ENCODE data around the gene SDF4. TPM values are rescaled to one million over a fixed set of nuclear protein-coding genes. Genes with fewer than 3 reads are reported as not detected.
A peak's percentile ranks its signal among the peaks of the same experiment; 100 is the strongest.

The SDF4 gene
- polyA plus RNA-seq, 3 donors from 2014 or later = 157 to 240 (median 194) TPM

- Mint-ChIP-seq H3K4me1 (peaks cover 37 to 44% of the 10 kb centered on the region in 2 donors), H3K27ac (no peak overlapping the region), H3K4me3 (no peak overlapping the region), H3K36me3 (peaks cover 0 to 14% (median 0%) of the 10 kb centered on the region in 3 donors), H3K9me3 (no peaks in the 10 kb centered on the region), H3K27me3 (ENCODE audit: low read depth in 3 of 3) (peaks cover 0 to 6% (median 3%) of the 10 kb centered on the region in 3 donors)
- no peak for DNase-seq
Measured at GRCh38 chr1:1267488-1268283, 35.9 kb upstream of the SDF4 start.

GRCh38 chr1:1264868-1265272, 33.1 kb upstream of the SDF4 start:
- peak in 1 of 3 donors; percentile 15 for DNase-seq
- Mint-ChIP-seq H3K4me3 (no peak overlapping the region), H3K4me1 (peaks cover 23 to 30% of the 10 kb centered on the region in 2 donors), H3K36me3 (peaks cover 0 to 17% (median 6%) of the 10 kb centered on the region in 3 donors), H3K9me3 (no peaks in the 10 kb centered on the region), H3K27me3 (ENCODE audit: low read depth in 3 of 3) (peaks cover 0 to 4% (median 2%) of the 10 kb centered on the region in 3 donors), H3K27ac (no peak overlapping the region)

GRCh38 chr1:1264026-1264425, 32.2 kb upstream of the SDF4 start:
- H3K4me1 Mint-ChIP-seq = peaks cover 21 to 28% of the 10 kb centered on the region in 2 donors
- no peak overlapping the region for H3K4me3 Mint-ChIP-seq
- H3K36me3 Mint-ChIP-seq = peaks cover 0 to 19% (median 6%) of the 10 kb centered on the region in 3 donors
- H3K9me3 Mint-ChIP-seq = no peaks in the 10 kb centered on the region
- peaks cover 0 to 4% (median 2%) of the 10 kb centered on the region in 3 donors for H3K27me3 Mint-ChIP-seq (ENCODE audit: low read depth in 3 of 3)
- no peak overlapping the region for H3K27ac Mint-ChIP-seq
- DNase-seq = no peak

GRCh38 chr1:1262758-1263157, 31.0 kb upstream of the SDF4 start:
- Mint-ChIP-seq H3K4me1 (peaks cover 16 to 22% of the 10 kb centered on the region in 2 donors), H3K27me3 (ENCODE audit: low read depth in 3 of 3) (peaks cover 0 to 4% (median 2%) of the 10 kb centered on the region in 3 donors), H3K9me3 (no peaks in the 10 kb centered on the region), H3K27ac (no peak overlapping the region), H3K4me3 (no peak overlapping the region), H3K36me3 (peaks cover 0 to 19% (median 6%) of the 10 kb centered on the region in 3 donors)
- DNase-seq = no peak

- peaks cover 0 to 19% (median 6%) of the 10 kb centered on the region in 3 donors for H3K36me3 Mint-ChIP-seq
- H3K27me3 Mint-ChIP-seq (ENCODE audit: low read depth in 3 of 3) = peaks cover 0 to 4% (median 2%) of the 10 kb centered on the region in 3 donors
- peaks cover 16 to 19% of the 10 kb centered on the region in 2 donors for H3K4me1 Mint-ChIP-seq
- H3K4me3 Mint-ChIP-seq = no peak overlapping the region
- H3K9me3 Mint-ChIP-seq = no peaks in the 10 kb centered on the region
- DNase-seq = no peak
- no peak overlapping the region for H3K27ac Mint-ChIP-seq
Measured at GRCh38 chr1:1262071-1262470, 30.3 kb upstream of the SDF4 start.

GRCh38 chr1:1260843-1261560, 29.2 kb upstream of the SDF4 start:
- H3K4me1 Mint-ChIP-seq = peaks cover 16 to 18% of the 10 kb centered on the region in 2 donors
- peaks cover 0 to 19% (median 6%) of the 10 kb centered on the region in 3 donors for H3K36me3 Mint-ChIP-seq
- H3K27ac Mint-ChIP-seq = peak overlapping the region in 4 of 6 donors; percentile 4 to 75 (median 72)
- H3K9me3 Mint-ChIP-seq = no peaks in the 10 kb centered on the region
- peaks cover 0 to 4% (median 2%) of the 10 kb centered on the region in 3 donors for H3K27me3 Mint-ChIP-seq (ENCODE audit: low read depth in 3 of 3)
- no peak for DNase-seq
- H3K4me3 Mint-ChIP-seq = peak overlapping the region in 3 of 5 donors; percentile 30 to 61 (median 38)

GRCh38 chr1:1259951-1260600, 28.3 kb upstream of the SDF4 start:
- H3K4me3 Mint-ChIP-seq = no peak overlapping the region
- H3K36me3 Mint-ChIP-seq = peaks cover 0 to 15% (median 6%) of the 10 kb centered on the region in 3 donors
- no peaks in the 10 kb centered on the region for H3K9me3 Mint-ChIP-seq
- H3K4me1 Mint-ChIP-seq = peaks cover 14 to 16% of the 10 kb centered on the region in 2 donors
- DNase-seq = no peak
- peak overlapping the region in 2 of 6 donors; percentile 3 to 22 for H3K27ac Mint-ChIP-seq
- peaks cover 0 to 4% (median 2%) of the 10 kb centered on the region in 3 donors for H3K27me3 Mint-ChIP-seq (ENCODE audit: low read depth in 3 of 3)

GRCh38 chr1:1259540-1259939, 27.7 kb upstream of the SDF4 start:
- H3K9me3 Mint-ChIP-seq = no peaks in the 10 kb centered on the region
- H3K4me3 Mint-ChIP-seq = no peak overlapping the region
- no peak overlapping the region for H3K27ac Mint-ChIP-seq
- H3K36me3 Mint-ChIP-seq = peaks cover 0 to 15% (median 6%) of the 10 kb centered on the region in 3 donors
- H3K27me3 Mint-ChIP-seq (ENCODE audit: low read depth in 3 of 3) = peaks cover 0 to 4% (median 2%) of the 10 kb centered on the region in 3 donors
- no peak for DNase-seq
- H3K4me1 Mint-ChIP-seq = peaks cover 14 to 16% of the 10 kb centered on the region in 2 donors

GRCh38 chr1:1259119-1259488, 27.3 kb upstream of the SDF4 start:
- DNase-seq = no peak
- Mint-ChIP-seq H3K27me3 (ENCODE audit: low read depth in 3 of 3) (peaks cover 0 to 4% (median 2%) of the 10 kb centered on the region in 3 donors), H3K27ac (no peak overlapping the region), H3K4me3 (no peak overlapping the region), H3K4me1 (peaks cover 14 to 16% of the 10 kb centered on the region in 2 donors), H3K9me3 (no peaks in the 10 kb centered on the region), H3K36me3 (peaks cover 0 to 15% (median 6%) of the 10 kb centered on the region in 3 donors)

- Mint-ChIP-seq H3K27ac (peak overlapping the region in 1 of 6 donors; percentile 46), H3K4me3 (no peak overlapping the region), H3K36me3 (peaks cover 0 to 16% (median 6%) of the 10 kb centered on the region in 3 donors), H3K9me3 (no peaks in the 10 kb centered on the region), H3K27me3 (ENCODE audit: low read depth in 3 of 3) (peaks cover 0 to 3% (median 0%) of the 10 kb centered on the region in 3 donors), H3K4me1 (peaks cover 15 to 16% of the 10 kb centered on the region in 2 donors)
- DNase-seq = no peak
Measured at GRCh38 chr1:1256956-1257871, 25.4 kb upstream of the SDF4 start.

GRCh38 chr1:1255611-1256010, 23.8 kb upstream of the SDF4 start:
- no peak overlapping the region for H3K4me3 Mint-ChIP-seq

GRCh38 chr1:1255078-1255477, 23.3 kb upstream of the SDF4 start:
- DNase-seq = no peak
- Mint-ChIP-seq H3K4me1 (peaks cover 9 to 17% of the 10 kb centered on the region in 2 donors), H3K27ac (no peak overlapping the region), H3K9me3 (no peaks in the 10 kb centered on the region), H3K36me3 (peaks cover 0 to 9% (median 0%) of the 10 kb centered on the region in 3 donors), H3K27me3 (ENCODE audit: low read depth in 3 of 3) (peaks cover 0 to under 1% (median 0%) of the 10 kb centered on the region in 3 donors), H3K4me3 (no peak overlapping the region)

More at GRCh38 chr1:1255611-1256010, 23.8 kb upstream of the SDF4 start:
- H3K9me3 Mint-ChIP-seq = no peaks in the 10 kb centered on the region
- H3K4me1 Mint-ChIP-seq = peaks cover 14 to 17% of the 10 kb centered on the region in 2 donors
- H3K27me3 Mint-ChIP-seq (ENCODE audit: low read depth in 3 of 3) = peaks cover 0 to 3% (median 0%) of the 10 kb centered on the region in 3 donors
- H3K27ac Mint-ChIP-seq = no peak overlapping the region
- no peak for DNase-seq
- peaks cover 0 to 10% (median under 1%) of the 10 kb centered on the region in 3 donors for H3K36me3 Mint-ChIP-seq

GRCh38 chr1:1254667-1254998, 22.8 kb upstream of the SDF4 start:
- Mint-ChIP-seq H3K27me3 (ENCODE audit: low read depth in 3 of 3) (no peaks in the 10 kb centered on the region), H3K4me1 (peaks cover 5 to 17% of the 10 kb centered on the region in 2 donors), H3K27ac (no peak overlapping the region), H3K4me3 (no peak overlapping the region), H3K36me3 (peaks cover 0 to 9% (median 0%) of the 10 kb centered on the region in 3 donors), H3K9me3 (no peaks in the 10 kb centered on the region)
- DNase-seq = no peak
